Transverse colon (tissue), 3 donors: ENCODE measurements around the gene CEND1.

Source experiments
- POLR2A ChIP-seq: fragments of 450-650 bp; IDR thresholded peaks from one replicate; pipeline ENCODE4 v1.6.1; 2016; ENCODE audit warnings: antibody characterized with exemption, mild to moderate bottlenecking, moderate library complexity
- TF ChIP-seq, protein P1 (sequence below), 5 experiments: fragments of 200-600 bp in 3 of 5; fragments of 450-650 bp in 2 of 5; sonication (generic) in 3 of 5; IDR thresholded peaks; 1 replicate in 2 of 5; 2 replicates in 3 of 5; pipeline ENCODE4 v1.5.1; 2016 to 2017; ENCODE audit warnings: antibody characterized with exemption in 5 of 5, inconsistent platforms in 3 of 5, mild to moderate bottlenecking in 2 of 5, moderate library complexity in 1 of 5

- TF ChIP-seq, protein P1, sequence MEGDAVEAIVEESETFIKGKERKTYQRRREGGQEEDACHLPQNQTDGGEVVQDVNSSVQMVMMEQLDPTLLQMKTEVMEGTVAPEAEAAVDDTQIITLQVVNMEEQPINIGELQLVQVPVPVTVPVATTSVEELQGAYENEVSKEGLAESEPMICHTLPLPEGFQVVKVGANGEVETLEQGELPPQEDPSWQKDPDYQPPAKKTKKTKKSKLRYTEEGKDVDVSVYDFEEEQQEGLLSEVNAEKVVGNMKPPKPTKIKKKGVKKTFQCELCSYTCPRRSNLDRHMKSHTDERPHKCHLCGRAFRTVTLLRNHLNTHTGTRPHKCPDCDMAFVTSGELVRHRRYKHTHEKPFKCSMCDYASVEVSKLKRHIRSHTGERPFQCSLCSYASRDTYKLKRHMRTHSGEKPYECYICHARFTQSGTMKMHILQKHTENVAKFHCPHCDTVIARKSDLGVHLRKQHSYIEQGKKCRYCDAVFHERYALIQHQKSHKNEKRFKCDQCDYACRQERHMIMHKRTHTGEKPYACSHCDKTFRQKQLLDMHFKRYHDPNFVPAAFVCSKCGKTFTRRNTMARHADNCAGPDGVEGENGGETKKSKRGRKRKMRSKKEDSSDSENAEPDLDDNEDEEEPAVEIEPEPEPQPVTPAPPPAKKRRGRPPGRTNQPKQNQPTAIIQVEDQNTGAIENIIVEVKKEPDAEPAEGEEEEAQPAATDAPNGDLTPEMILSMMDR (IDR thresholded peaks at IDR 0.05) = no peak
- no peak for TF ChIP-seq POLR2A
These were observed 19.0 kb downstream of the CEND1 start for GRCh38 chr11:770642-771616.
